Measurements from ENCODE around the gene CDC16. TPM values are rescaled to one million over a fixed set of nuclear protein-coding genes. Genes with fewer than 3 reads are reported as not detected.

The CDC16 gene
- total and polyA plus RNA-seq, 2 of the 8 experiments (the other 6 are each of a cell fraction or from before 2014, with no cell fraction given), result 42.5 to 83.4 TPM

GRCh38 chr13:114296902-114297301 is 62.2 kb downstream of the CDC16 start (continued):
- TF ChIP-seq BRCA1 (IDR thresholded peaks at IDR 0.05; ENCODE audit: low read depth, low read length) (no peak), TEAD4 (IDR thresholded peaks at IDR 0.05; ENCODE audit: low read depth, low read length) (no peak)
